SU-DHL-6 (cell line): Measurements from ENCODE around the gene ATP7B.

Source experiments
- H2AFZ ChIP-seq: fragments of 200-600 bp; sonication (generic); 2 replicates; pipeline ENCODE4 v1.6.1; 2014; ENCODE audit warnings: low read depth, mild to moderate bottlenecking, moderate library complexity, mixed read lengths, antibody characterized with exemption, low read length; ENCODE audit not compliant: severe bottlenecking
- H3F3A ChIP-seq: fragments of 200-600 bp; shearing (Covaris generic); 2 replicates; pipeline ENCODE4 v1.6.0; 2016; ENCODE audit warnings: antibody characterized with exemption, mild to moderate bottlenecking; ENCODE audit not compliant: insufficient read depth
- H3K27ac ChIP-seq: fragments of 200-600 bp; sonication (generic); 2 replicates; pipeline ENCODE4 v1.5.1; 2016; ENCODE audit warnings: low read depth, mild to moderate bottlenecking, low read length, moderate library complexity, mixed read lengths
- H3K27me3 ChIP-seq: fragments of 200-600 bp; sonication (generic), shearing (Covaris generic); 2 replicates; pipeline ENCODE4 v1.6.0; 2014; ENCODE audit warnings: mild to moderate bottlenecking, low read length
- H3K36me3 ChIP-seq: fragments of 200-600 bp; sonication (generic); 2 replicates; pipeline ENCODE4 v1.6.1; 2014; ENCODE audit warnings: mild to moderate bottlenecking, low read length, mixed read lengths
- H3K4me2 ChIP-seq: fragments of 300-600, 200-600 bp; shearing (Covaris generic), sonication (generic); 2 replicates; pipeline ENCODE4 v1.6.0; 2014; ENCODE audit warnings: low read length, low read depth, mild to moderate bottlenecking; ENCODE audit not compliant: poor library complexity, severe bottlenecking
- H3K4me3 ChIP-seq: fragments of 200-600 bp; sonication (generic); 2 replicates; pipeline ENCODE4 v1.5.1; 2014; ENCODE audit warnings: antibody characterized with exemption, low read length, mild to moderate bottlenecking, mixed read lengths; ENCODE audit not compliant: insufficient read depth, poor library complexity, severe bottlenecking
- H3K79me2 ChIP-seq: fragments of 200-600 bp; sonication (generic); 2 replicates; pipeline ENCODE4 v1.6.1; 2014; ENCODE audit warnings: mild to moderate bottlenecking, low read length, moderate library complexity; ENCODE audit not compliant: insufficient read depth
- H3K9ac ChIP-seq: fragments of 200-600 bp; sonication (generic); 2 replicates; pipeline ENCODE4 v1.7.0; 2014; ENCODE audit warnings: mild to moderate bottlenecking, low read length
- H3K9me2 ChIP-seq: fragments of 200-600 bp; sonication (generic); replicated peaks from 2 replicates; pipeline ENCODE4 v1.6.1; 2014; ENCODE audit warnings: low read length; ENCODE audit not compliant: insufficient read depth
- H3K9me3 ChIP-seq: fragments of 200-600 bp; sonication (generic); 2 replicates; pipeline ENCODE4 v1.6.1; 2014; ENCODE audit warnings: low read length, mixed read lengths; ENCODE audit not compliant: insufficient read depth
- H4K20me1 ChIP-seq: fragments of 200-600 bp; sonication (generic); 2 replicates; pipeline ENCODE4 v1.6.1; 2014; ENCODE audit warnings: low read depth, mild to moderate bottlenecking, antibody characterized with exemption, low read length, moderate library complexity, mixed read lengths
- CTCF ChIP-seq: fragments of 200-600 bp; sonication (generic); IDR thresholded peaks from one replicate; pipeline ENCODE4 v1.5.1; 2017; ENCODE audit warnings: antibody characterized with exemption, mild to moderate bottlenecking, low read length, moderate library complexity; ENCODE audit not compliant: insufficient read depth, poor library complexity, severe bottlenecking
- EZH2phosphoT487 ChIP-seq: fragments of 200-600 bp; sonication (generic), shearing (Covaris generic); conservative IDR thresholded peaks from 2 replicates; pipeline ENCODE4 v1.6.1; 2018; ENCODE audit warnings: mild to moderate bottlenecking, antibody characterized with exemption, low read length, moderate library complexity, mixed read lengths

Gene ATP7B

GRCh38 chr13:51914137-51914493, 97.1 kb downstream of the ATP7B start:
- H3K4me3 ChIP-seq: no peak overlapping the region
- no peaks in the 10 kb centered on the region for H3K9me3 ChIP-seq
- H3K4me2 ChIP-seq: no peak overlapping the region
- H3K9ac ChIP-seq: no peak overlapping the region
- no peaks in the 10 kb centered on the region for H3F3A ChIP-seq
- no peaks in the 10 kb centered on the region for H3K79me2 ChIP-seq
- no peaks in the 10 kb centered on the region for H4K20me1 ChIP-seq
- no peak overlapping the region for H2AFZ ChIP-seq
- TF ChIP-seq CTCF: no peak
- TF ChIP-seq EZH2phosphoT487: no peak
- no peak overlapping the region for H3K27ac ChIP-seq
- H3K9me2 ChIP-seq: no peaks in the 10 kb centered on the region
- H3K36me3 ChIP-seq: no peaks in the 10 kb centered on the region
- H3K27me3 ChIP-seq: no peaks in the 10 kb centered on the region

- Histone ChIP-seq H3K27me3 (no peaks in the 10 kb centered on the region), H3K27ac (no peak overlapping the region), H3F3A (no peaks in the 10 kb centered on the region), H4K20me1 (no peaks in the 10 kb centered on the region), H3K4me3 (no peak overlapping the region), H3K9me3 (no peaks in the 10 kb centered on the region), H3K79me2 (no peaks in the 10 kb centered on the region), H2AFZ (no peak overlapping the region), H3K4me2 (no peak overlapping the region), H3K9me2 (no peaks in the 10 kb centered on the region), H3K9ac (no peak overlapping the region), H3K36me3 (no peaks in the 10 kb centered on the region)
- TF ChIP-seq EZH2phosphoT487 (no peak), CTCF (no peak)
These were observed 97.7 kb downstream of the ATP7B start for GRCh38 chr13:51913421-51914136.

- Histone ChIP-seq H3K79me2 (no peaks in the 10 kb centered on the region), H4K20me1 (no peaks in the 10 kb centered on the region), H3K9ac (no peak overlapping the region), H3K4me2 (no peak overlapping the region), H3K4me3 (no peak overlapping the region), H2AFZ (no peak overlapping the region), H3K27ac (no peak overlapping the region), H3K9me2 (no peaks in the 10 kb centered on the region), H3K9me3 (no peaks in the 10 kb centered on the region), H3F3A (no peaks in the 10 kb centered on the region), H3K27me3 (no peaks in the 10 kb centered on the region), H3K36me3 (no peaks in the 10 kb centered on the region)
- TF ChIP-seq CTCF: no peak
- no peak for TF ChIP-seq EZH2phosphoT487
These were observed 98.6 kb downstream of the ATP7B start for GRCh38 chr13:51912511-51913225.
